Coronary artery (tissue), 2 donors: ENCODE data around the gene TPRX2.
"Not testable (repeated sequence)": the region's sequence is repeated elsewhere in the genome, so short reads cannot be mapped to it uniquely, and the experiment has no call there.

Source experiments
- DNase-seq: peaks from one replicate; pipeline ENCODE4 v3.0.0-alpha.2; 2017; ENCODE audit warnings: low spot score
- H3K27ac ChIP-seq, 2 donors: fragments of 200-600 bp; sonication (generic); one replicate each; pipeline ENCODE4 v1.5.1; 2016 to 2019
- H3K4me3 ChIP-seq: fragments of 200-600 bp; sonication (generic); 2 replicates; pipeline ENCODE4 v1.5.1; 2016; ENCODE audit warnings: mild to moderate bottlenecking, moderate library complexity
- CTCF ChIP-seq: fragments of 200-600 bp; sonication (generic); IDR thresholded peaks from one replicate; pipeline ENCODE4 v1.5.1; 2019; ENCODE audit warnings: antibody characterized with exemption

TPRX2 gene

DNA sequence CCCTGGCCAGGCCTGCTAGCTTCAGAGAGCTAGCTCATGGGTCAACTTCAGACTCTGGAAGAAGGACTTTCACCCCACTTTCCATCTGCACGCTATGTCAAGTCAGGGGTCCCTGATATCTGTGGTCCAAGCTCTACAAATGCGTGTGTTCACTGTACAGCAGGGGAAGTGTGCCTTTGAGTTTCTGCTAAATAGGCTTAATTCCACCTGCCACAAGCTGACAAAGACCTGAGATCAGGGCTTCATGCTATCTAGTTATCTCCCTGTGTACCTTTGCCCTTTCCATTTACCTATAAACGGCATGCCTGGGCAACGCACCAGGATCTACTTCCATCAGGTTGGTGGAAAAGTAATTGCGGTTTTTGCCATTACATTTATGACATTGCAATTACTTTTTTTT lies 37.7 kb downstream of the TPRX2 start:
- H3K4me3 ChIP-seq: no peak overlapping the region
- H3K27ac ChIP-seq: no peak overlapping the region
- no peak for DNase-seq
- TF ChIP-seq CTCF: no peak

DNA sequence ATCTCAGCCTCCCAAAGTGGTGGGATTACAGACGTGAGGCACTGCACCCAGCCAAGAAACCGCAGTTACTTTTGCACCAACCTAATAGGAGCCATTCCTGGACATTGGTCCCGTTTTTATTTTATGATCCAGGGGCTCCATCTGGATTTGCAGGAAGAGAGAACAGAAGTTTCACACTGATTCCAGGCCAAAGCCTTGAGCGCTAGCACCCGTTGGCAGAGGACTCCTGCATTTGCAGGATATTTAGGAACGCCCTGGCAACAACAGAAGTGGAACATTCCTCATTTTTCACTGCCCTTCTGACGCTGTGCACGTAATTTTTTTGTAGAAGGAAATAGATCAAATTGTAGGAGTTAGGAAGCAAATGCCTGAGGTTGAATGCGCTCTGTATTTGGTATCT lies 38.8 kb downstream of the TPRX2 start:
- no peak for DNase-seq
- TF ChIP-seq CTCF: no peak
- no peak overlapping the region for H3K27ac ChIP-seq
- H3K4me3 ChIP-seq: no peak overlapping the region

DNA sequence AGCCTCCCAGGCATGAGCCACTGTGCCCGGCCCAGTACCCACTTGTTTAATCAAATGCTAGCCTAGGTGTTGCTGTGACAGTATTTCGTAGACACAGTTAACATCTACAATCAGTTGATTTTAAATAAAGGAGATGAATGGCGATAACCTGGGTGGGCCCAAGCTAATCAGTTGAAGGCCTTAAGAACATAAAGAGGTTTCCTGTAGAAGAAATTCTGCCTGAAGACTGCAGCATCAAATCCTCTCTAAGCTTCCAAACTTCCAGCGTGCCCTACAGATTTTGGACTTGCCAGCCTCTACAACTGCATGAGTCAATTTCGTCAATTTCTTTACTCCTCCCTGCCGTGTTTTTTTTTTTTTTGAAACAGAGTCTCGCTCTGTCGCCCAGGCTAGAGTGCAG lies 40.3 kb downstream of the TPRX2 start:
- TF ChIP-seq CTCF: no peak
- Histone ChIP-seq H3K27ac (no peak overlapping the region), H3K4me3 (no peak overlapping the region)
- DNase-seq: no peak

DNA sequence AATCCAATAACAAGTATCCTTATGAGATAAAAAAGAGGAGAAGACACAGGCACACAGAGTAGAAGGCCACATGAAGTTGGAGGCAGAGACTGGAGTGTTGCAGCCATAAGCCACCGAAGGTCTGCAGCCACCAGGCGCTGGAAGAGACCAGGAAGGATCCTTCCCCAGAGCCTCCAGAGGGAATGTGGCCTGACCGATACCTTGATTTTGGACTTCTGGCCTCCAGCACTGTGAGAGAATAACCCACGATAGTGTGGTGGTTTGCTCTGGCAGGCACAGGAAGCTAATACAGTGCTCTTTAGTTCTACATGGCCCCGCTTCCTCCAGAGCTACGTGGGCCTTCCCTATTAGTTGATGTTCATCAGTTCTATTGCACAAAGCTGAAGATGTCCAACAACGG lies 42.3 kb downstream of the TPRX2 start:
- no peak for TF ChIP-seq CTCF
- DNase-seq: no peak
- Histone ChIP-seq H3K27ac (no peak overlapping the region), H3K4me3 (no peak overlapping the region)

DNA sequence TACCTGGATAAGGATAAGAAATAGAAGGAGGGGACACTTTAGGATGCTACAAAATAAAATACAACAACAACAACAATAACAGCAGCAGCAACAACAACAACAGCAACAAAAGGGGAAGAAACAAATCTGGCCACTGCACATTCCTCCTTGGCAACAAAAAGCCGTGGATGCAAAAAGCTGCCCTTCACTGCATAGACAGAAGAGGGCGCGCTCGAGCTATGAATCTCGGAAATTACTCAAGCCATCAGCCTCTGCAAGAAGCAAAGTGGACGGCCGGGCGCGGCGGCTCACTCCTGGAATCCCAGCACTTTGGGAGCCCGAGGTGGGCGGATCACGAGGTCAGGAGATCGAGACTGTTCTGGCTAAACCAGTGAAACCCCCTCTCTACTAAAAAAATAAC lies 50.3 kb downstream of the TPRX2 start:
- not testable (repeated sequence) for H3K4me3 ChIP-seq, H3K27ac ChIP-seq, DNase-seq
- peak; percentile 54 for TF ChIP-seq CTCF

DNA sequence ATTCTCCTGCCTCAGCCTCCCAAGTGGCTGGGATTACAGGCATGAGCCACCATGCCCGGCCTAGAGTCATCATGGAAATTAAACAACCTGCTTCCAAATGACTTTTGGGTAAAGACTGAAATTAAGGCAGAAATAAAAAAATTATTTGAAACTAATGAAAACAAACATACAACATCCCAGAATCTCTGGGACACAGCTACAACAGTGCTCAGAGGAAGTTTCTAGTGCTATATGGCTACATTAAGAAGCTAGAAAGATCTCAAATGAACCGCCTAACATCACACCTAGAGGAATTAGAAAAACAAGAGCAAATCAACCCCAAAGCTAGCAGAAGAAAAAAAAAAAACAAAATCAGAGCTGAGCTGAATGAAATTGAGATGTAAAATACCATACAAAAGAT lies 51.2 kb downstream of the TPRX2 start:
- not testable (repeated sequence) for H3K27ac ChIP-seq, DNase-seq, H3K4me3 ChIP-seq
